HCT116 (cell line): ENCODE data around the gene TBC1D4. TPM values are rescaled to one million over a fixed set of nuclear protein-coding genes. Genes with fewer than 3 reads are reported as not detected.

Source experiments
- ATAC-seq: fragments of 200-7000 bp; cut with Tn5 transposase; 2 replicates; pipeline ENCODE4 v1.9.1; 2020; ENCODE audit warnings: mild to moderate bottlenecking, moderate library complexity
- BruUV-seq: library from RNA; stranded (reverse); fragments of 400-500 nt; replicated peaks from 2 replicates; lab custom pipeline; 2021; lab: Mats Ljungman, UMichigan
- CTCF ChIA-PET: fragments of 300-600 bp; sonication (Branson Sonifier 250); formaldehyde crosslinking; loops from one replicate; lab custom pipeline; 2021; ENCODE audit warnings: antibody characterized with exemption; lab: Charles Lee
- POLR2A ChIA-PET: fragments of 300-600, 350-600 bp; sonication (Branson Sonifier 250); formaldehyde crosslinking; loops from one replicate; lab custom pipeline; 2021; ENCODE audit warnings: antibody characterized with exemption; lab: Charles Lee
- RAD21 ChIA-PET, 2 experiments: fragments of 300-600 bp; sonication (Branson Sonifier 250); formaldehyde crosslinking; loops; one replicate each; lab custom pipeline; 2023; ENCODE audit warnings: low total read pairs in 2 of 2; ENCODE audit not compliant: uncharacterized antibody in 2 of 2, unreplicated experiment in 2 of 2, low non-redundant PET in 1 of 2; lab: Charles Lee
- DNase-seq: peaks from one replicate; pipeline ENCODE4 v3.0.0-alpha.2; 2010; ENCODE audit warnings: low read depth, low spot score
- H2AFZ ChIP-seq: fragments of 200-600 bp; shearing (Covaris generic), sonication (generic); 2 replicates; pipeline ENCODE4 v1.6.1; 2017; ENCODE audit warnings: low read depth, mixed run types, mixed read lengths, antibody characterized with exemption, low read length; ENCODE audit not compliant: poor library complexity, severe bottlenecking
- H3K27ac ChIP-seq: 2 replicates; pipeline ENCODE4 v1.5.1; 2012; ENCODE audit warnings: low read depth, low read length
- H3K27me3 ChIP-seq: fragments of 200-600 bp; sonication (generic); 2 replicates; pipeline ENCODE4 v1.6.1; 2016; ENCODE audit warnings: mixed run types, low read length, mixed read lengths; ENCODE audit not compliant: insufficient read depth
- H3K36me3 ChIP-seq, 2 experiments: fragments of 200-500 bp in 1 of 2; fragments of 200-600 bp in 1 of 2; sonication (Bioruptor generic) in 1 of 2; sonication (generic) in 1 of 2; 2 replicates each; pipeline versions ENCODE4 v1.5.1 to v1.6.1; 2014 to 2016; ENCODE audit warnings: low read length in 2 of 2, inconsistent platforms in 1 of 2, mixed read lengths in 1 of 2, mixed run types in 1 of 2; ENCODE audit not compliant: insufficient read depth in 2 of 2, control insufficient read depth in 1 of 2
- H3K4me1 ChIP-seq, 2 experiments: fragments of 200-600 bp in 1 of 2; sonication (generic) in 1 of 2; 2 replicates each; pipeline versions ENCODE4 v1.5.1 to v1.6.1; 2012 to 2017; ENCODE audit warnings: low read length in 2 of 2, inconsistent platforms in 1 of 2, mild to moderate bottlenecking in 1 of 2, mixed read lengths in 1 of 2, mixed run types in 1 of 2, moderate library complexity in 1 of 2; ENCODE audit not compliant: insufficient read depth in 2 of 2, control insufficient read depth in 1 of 2
- H3K4me2 ChIP-seq: fragments of 200-600 bp; sonication (generic); 2 replicates; pipeline ENCODE4 v1.6.1; 2017; ENCODE audit warnings: mixed run types, low read length, mixed read lengths
- H3K4me3 ChIP-seq, 2 experiments: fragments of 200-600 bp in 1 of 2; sonication (generic) in 1 of 2; replicated peaks in 1 of 2; 2 replicates each; pipeline ENCODE4 v1.5.1; 2011 to 2016; ENCODE audit warnings: low read length in 2 of 2, control low read depth in 1 of 2, low read depth in 1 of 2, mild to moderate bottlenecking in 1 of 2, mixed read lengths in 1 of 2, mixed run types in 1 of 2
- H3K79me2 ChIP-seq: fragments of 200-600 bp; sonication (generic); 2 replicates; pipeline ENCODE4 v1.6.1; 2017; ENCODE audit warnings: mild to moderate bottlenecking, mixed run types, low read length, moderate library complexity, mixed read lengths; ENCODE audit not compliant: insufficient read depth
- H3K9ac ChIP-seq: fragments of 200-600 bp; sonication (generic); 2 replicates; pipeline ENCODE4 v1.6.1; 2016; ENCODE audit warnings: low read length, mixed read lengths
- H3K9me2 ChIP-seq: fragments of 200-600 bp; sonication (generic), shearing (Covaris generic); 2 replicates; pipeline ENCODE4 v1.6.1; 2017; ENCODE audit warnings: mixed run types, mild to moderate bottlenecking, moderate library complexity; ENCODE audit not compliant: insufficient read depth
- H3K9me3 ChIP-seq, 2 experiments: fragments of 200-500 bp in 1 of 2; fragments of 200-600 bp in 1 of 2; sonication (Bioruptor generic) in 1 of 2; sonication (generic) in 1 of 2; 2 replicates each; pipeline ENCODE4 v1.6.1; 2014 to 2017; ENCODE audit warnings: low read length in 2 of 2, mixed read lengths in 2 of 2, inconsistent platforms in 1 of 2, low read depth in 1 of 2, mild to moderate bottlenecking in 1 of 2, mixed run types in 1 of 2, moderate library complexity in 1 of 2; ENCODE audit not compliant: control insufficient read depth in 1 of 2, insufficient read depth in 1 of 2
- H4K20me1 ChIP-seq: fragments of 200-600 bp; sonication (generic), shearing (Covaris generic); 2 replicates; pipeline ENCODE4 v1.6.1; 2017; ENCODE audit warnings: mixed run types, mild to moderate bottlenecking, moderate library complexity; ENCODE audit not compliant: insufficient read depth
- ATF3 ChIP-seq: IDR thresholded peaks from 2 replicates; pipeline ENCODE4 v1.6.1; 2012
- CBX3 ChIP-seq: IDR thresholded peaks from 2 replicates; pipeline ENCODE4 v1.6.1; 2012; ENCODE audit warnings: low read depth
- CEBPB ChIP-seq: IDR thresholded peaks from 2 replicates; pipeline ENCODE4 v1.6.1; 2012; ENCODE audit warnings: low read depth
- EGR1 ChIP-seq: IDR thresholded peaks from 2 replicates; pipeline ENCODE4 v1.6.1; 2012; ENCODE audit warnings: low read depth
- ELF1 ChIP-seq: IDR thresholded peaks from 2 replicates; pipeline ENCODE4 v1.6.1; 2012; ENCODE audit warnings: low read depth, borderline replicate concordance
- JUND ChIP-seq: IDR thresholded peaks from 2 replicates; pipeline ENCODE4 v1.6.1; 2012
- MAX ChIP-seq: IDR thresholded peaks from 2 replicates; pipeline ENCODE4 v1.6.1; 2012
- POLR2A ChIP-seq: IDR thresholded peaks from 2 replicates; pipeline ENCODE4 v1.7.0; 2011; ENCODE audit warnings: borderline replicate concordance; ENCODE audit not compliant: insufficient read depth, insufficient read length; ENCODE audit errors: extremely low read depth
- POLR2AphosphoS5 ChIP-seq: IDR thresholded peaks from 2 replicates; pipeline ENCODE4 v1.6.1; 2011; ENCODE audit warnings: mild to moderate bottlenecking, low read depth, low read length, moderate library complexity
- RAD21 ChIP-seq: IDR thresholded peaks from 2 replicates; pipeline ENCODE4 v1.6.1; 2012; ENCODE audit warnings: low read depth, mild to moderate bottlenecking
- SIN3A ChIP-seq: IDR thresholded peaks from 2 replicates; pipeline ENCODE4 v1.6.1; 2012; ENCODE audit warnings: low read depth
- TCF7L2 ChIP-seq: IDR thresholded peaks from 2 replicates; pipeline ENCODE4 v1.7.0; 2011; ENCODE audit warnings: borderline replicate concordance, inconsistent platforms; ENCODE audit not compliant: insufficient read depth, insufficient read length; ENCODE audit errors: extremely low read depth
- YY1 ChIP-seq: IDR thresholded peaks from 2 replicates; pipeline ENCODE4 v1.6.1; 2011; ENCODE audit warnings: low read length, low read depth, moderate library complexity, mild to moderate bottlenecking; ENCODE audit not compliant: insufficient replicate concordance; ENCODE audit errors: extremely low read depth
- ZNF274 ChIP-seq: fragments of 200-500 bp; sonication (Bioruptor generic); IDR thresholded peaks from 2 replicates; pipeline ENCODE4 v1.6.1; 2014; ENCODE audit warnings: mild to moderate bottlenecking, low read depth, low read length, inconsistent platforms
- intact Hi-C: fragments of 100-400 bp; cut with micrococcal nuclease; formaldehyde crosslinking; loops from 2 replicates; pipeline ENCODE4 v1.10.0; 2022
- total RNA-seq: library from RNA; stranded (reverse); gene quantifications from one replicate; pipeline ENCODE4 v1.2.1, GENCODE V29; 2021; ENCODE audit not compliant: unreplicated experiment
- TF ChIP-seq, protein P1 (sequence below): IDR thresholded peaks from 2 replicates; pipeline ENCODE4 v1.6.1; 2012; ENCODE audit warnings: low read depth

TBC1D4 gene
- total RNA-seq, 1 experiment from 2014 or later = 24.6 TPM

DNA sequence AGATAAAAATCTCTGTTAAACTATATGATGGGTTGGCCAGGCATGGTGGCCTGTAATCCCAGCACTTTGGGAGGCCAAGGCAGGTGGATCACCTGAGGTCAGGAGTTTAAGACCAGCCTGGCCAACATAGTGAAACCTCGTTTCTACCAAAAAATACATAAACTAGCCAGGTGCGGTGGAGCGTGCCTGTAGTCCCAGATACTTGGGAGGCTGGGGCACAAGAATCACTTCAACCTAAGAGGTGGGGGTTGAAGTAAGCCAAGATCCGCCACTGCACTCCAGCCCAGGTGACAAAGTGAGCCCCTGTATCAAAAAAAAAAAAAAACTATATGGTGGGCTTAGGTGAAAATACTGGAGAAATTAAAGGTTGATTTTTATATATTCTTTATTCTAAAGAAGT lies 11.3 kb downstream of the TBC1D4 start:
- Histone ChIP-seq H2AFZ (no peak overlapping the region), H3K36me3 (no peaks in the 10 kb centered on the region), H3K4me3 (no peak overlapping the region), H3K4me1 (0 out of 4 replicates have a peak, but pooled peaks cover 0 to 3% of the 10 kb centered on the region in 2 experiments)
- ChIA-PET RAD21 (no interaction called here), CTCF (interaction anchor here (2.7 kb wide), 1 partner anchor 12 kb away, joined by 13 read pairs; the partner anchor contains the start of gene TBC1D4)
- intact Hi-C loops = no loop called here
- BruUV-seq = no TSS peak
- no peak for TF ChIP-seq SIN3A
- TF ChIP-seq ZNF274 = no peak
- no peak for TF ChIP-seq CEBPB
- no peak for TF ChIP-seq YY1
- no peak for TF ChIP-seq ATF3
- TF ChIP-seq CBX3 = no peak
- no peak for TF ChIP-seq POLR2A
- no peak for TF ChIP-seq JUND
- TF ChIP-seq, protein P1, sequence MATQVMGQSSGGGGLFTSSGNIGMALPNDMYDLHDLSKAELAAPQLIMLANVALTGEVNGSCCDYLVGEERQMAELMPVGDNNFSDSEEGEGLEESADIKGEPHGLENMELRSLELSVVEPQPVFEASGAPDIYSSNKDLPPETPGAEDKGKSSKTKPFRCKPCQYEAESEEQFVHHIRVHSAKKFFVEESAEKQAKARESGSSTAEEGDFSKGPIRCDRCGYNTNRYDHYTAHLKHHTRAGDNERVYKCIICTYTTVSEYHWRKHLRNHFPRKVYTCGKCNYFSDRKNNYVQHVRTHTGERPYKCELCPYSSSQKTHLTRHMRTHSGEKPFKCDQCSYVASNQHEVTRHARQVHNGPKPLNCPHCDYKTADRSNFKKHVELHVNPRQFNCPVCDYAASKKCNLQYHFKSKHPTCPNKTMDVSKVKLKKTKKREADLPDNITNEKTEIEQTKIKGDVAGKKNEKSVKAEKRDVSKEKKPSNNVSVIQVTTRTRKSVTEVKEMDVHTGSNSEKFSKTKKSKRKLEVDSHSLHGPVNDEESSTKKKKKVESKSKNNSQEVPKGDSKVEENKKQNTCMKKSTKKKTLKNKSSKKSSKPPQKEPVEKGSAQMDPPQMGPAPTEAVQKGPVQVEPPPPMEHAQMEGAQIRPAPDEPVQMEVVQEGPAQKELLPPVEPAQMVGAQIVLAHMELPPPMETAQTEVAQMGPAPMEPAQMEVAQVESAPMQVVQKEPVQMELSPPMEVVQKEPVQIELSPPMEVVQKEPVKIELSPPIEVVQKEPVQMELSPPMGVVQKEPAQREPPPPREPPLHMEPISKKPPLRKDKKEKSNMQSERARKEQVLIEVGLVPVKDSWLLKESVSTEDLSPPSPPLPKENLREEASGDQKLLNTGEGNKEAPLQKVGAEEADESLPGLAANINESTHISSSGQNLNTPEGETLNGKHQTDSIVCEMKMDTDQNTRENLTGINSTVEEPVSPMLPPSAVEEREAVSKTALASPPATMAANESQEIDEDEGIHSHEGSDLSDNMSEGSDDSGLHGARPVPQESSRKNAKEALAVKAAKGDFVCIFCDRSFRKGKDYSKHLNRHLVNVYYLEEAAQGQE = no peak
- TF ChIP-seq POLR2AphosphoS5 = no peak
- TF ChIP-seq ELF1 = no peak
- no peak for TF ChIP-seq RAD21
- TF ChIP-seq MAX = no peak
- TF ChIP-seq EGR1 = no peak
- no peak for TF ChIP-seq TCF7L2
- TF ChIP-seq, all 23 proteins: peak for 0
- Histone ChIP-seq H3K4me2 (no peak overlapping the region), H3K27me3 (no peaks in the 10 kb centered on the region), H3K79me2 (peaks cover 72% of the 10 kb centered on the region), H3K9me2 (no peaks in the 10 kb centered on the region), H3K27ac (no peak overlapping the region), H3K9ac (no peak overlapping the region), H3K9me3 (no peaks in the 10 kb centered on the region), H4K20me1 (no peaks in the 10 kb centered on the region)
- DNase-seq (no peak), ATAC-seq (no peak)
- POLR2A ChIA-PET = no interaction called here
